ENCODE results near the gene KIF2A. TPM values are rescaled to one million over a fixed set of nuclear protein-coding genes. Genes with fewer than 3 reads are reported as not detected.

Gene KIF2A
- total and polyA plus RNA-seq, 2 experiments from 2014 or later = 35.4 to 35.5 TPM

GRCh38 chr5:62310426-62311143 is 4.6 kb downstream of the KIF2A start:
- H3K4me1 ChIP-seq (ENCODE audit: low read depth) = peaks cover 20% of the 10 kb centered on the region
- TF ChIP-seq CTCF (IDR thresholded peaks at IDR 0.05; ENCODE audit: low read depth, low read length) = no peak
- H3K36me3 ChIP-seq = no peaks in the 10 kb centered on the region
- peak overlapping the region; percentile 51 for H3K27ac ChIP-seq
- DNase-seq (ENCODE audit: low read depth in 1 of 2, low spot score in 1 of 2) = no peak
- no peak overlapping the region for H3K4me3 ChIP-seq
- no peaks in the 10 kb centered on the region for H3K9me3 ChIP-seq (ENCODE audit: low read depth)
- H3K27me3 ChIP-seq = no peaks in the 10 kb centered on the region

- Histone ChIP-seq H3K9me3 (ENCODE audit: low read depth) (no peaks in the 10 kb centered on the region), H3K4me1 (ENCODE audit: low read depth) (peaks cover 20% of the 10 kb centered on the region), H3K27me3 (no peaks in the 10 kb centered on the region), H3K36me3 (no peaks in the 10 kb centered on the region), H3K27ac (peak overlapping the region; percentile 51), H3K4me3 (no peak overlapping the region)
- no peak for TF ChIP-seq CTCF (IDR thresholded peaks at IDR 0.05; ENCODE audit: low read depth, low read length)
- no peak for DNase-seq (ENCODE audit: low read depth in 1 of 2, low spot score in 1 of 2)
These were observed 6.0 kb downstream of the KIF2A start for GRCh38 chr5:62312036-62312435.

- peaks cover 20% of the 10 kb centered on the region for H3K4me1 ChIP-seq (ENCODE audit: low read depth)
- TF ChIP-seq CTCF (IDR thresholded peaks at IDR 0.05; ENCODE audit: low read depth, low read length) = no peak
- no peak overlapping the region for H3K27ac ChIP-seq
- H3K9me3 ChIP-seq (ENCODE audit: low read depth) = no peaks in the 10 kb centered on the region
- no peaks in the 10 kb centered on the region for H3K36me3 ChIP-seq
- H3K27me3 ChIP-seq = no peaks in the 10 kb centered on the region
- H3K4me3 ChIP-seq = no peak overlapping the region
- DNase-seq (ENCODE audit: low read depth in 1 of 2, low spot score in 1 of 2) = no peak
These were observed 6.7 kb downstream of the KIF2A start for GRCh38 chr5:62312674-62313073.

GRCh38 chr5:62314213-62314830 is 8.3 kb downstream of the KIF2A start:
- H3K4me1 ChIP-seq (ENCODE audit: low read depth) = peaks cover 20% of the 10 kb centered on the region
- no peak for TF ChIP-seq CTCF (IDR thresholded peaks at IDR 0.05; ENCODE audit: low read depth, low read length)
- no peak overlapping the region for H3K27ac ChIP-seq
- no peaks in the 10 kb centered on the region for H3K36me3 ChIP-seq
- no peak overlapping the region for H3K4me3 ChIP-seq
- no peaks in the 10 kb centered on the region for H3K27me3 ChIP-seq
- DNase-seq (ENCODE audit: low read depth in 1 of 2, low spot score in 1 of 2) = no peak
- no peaks in the 10 kb centered on the region for H3K9me3 ChIP-seq (ENCODE audit: low read depth)

- DNase-seq (ENCODE audit: low read depth in 1 of 2, low spot score in 1 of 2) = no peak
- Histone ChIP-seq H3K27me3 (no peaks in the 10 kb centered on the region), H3K9me3 (ENCODE audit: low read depth) (no peaks in the 10 kb centered on the region), H3K36me3 (no peaks in the 10 kb centered on the region), H3K27ac (peak overlapping the region; percentile 14), H3K4me3 (no peak overlapping the region), H3K4me1 (ENCODE audit: low read depth) (peaks cover 17% of the 10 kb centered on the region)
- TF ChIP-seq CTCF (IDR thresholded peaks at IDR 0.05; ENCODE audit: low read depth, low read length) = no peak
These were observed 9.6 kb downstream of the KIF2A start for GRCh38 chr5:62315376-62316175.

Data from cardiac muscle cell (in vitro differentiated cells and primary cell).